ENCODE results near the gene CACNG4. TPM values are rescaled to one million over a fixed set of nuclear protein-coding genes. Genes with fewer than 3 reads are reported as not detected.
"Not testable (repeated sequence)": the region's sequence is repeated elsewhere in the genome, so short reads cannot be mapped to it uniquely, and the experiment has no call there.

The CACNG4 gene
- total and polyA plus RNA-seq, 2 experiments from 2014 or later: 1.6 to 4.1 TPM

GRCh38 chr17:66972442-66972830, 7.9 kb downstream of the CACNG4 start:
- H3K27ac ChIP-seq (ENCODE audit: low read depth); H3K27ac Mint-ChIP-seq; H3K36me3 ChIP-seq (ENCODE audit: insufficient read depth); H3K4me3 Mint-ChIP-seq; H4K20me1 ChIP-seq (replicated peaks; ENCODE audit: insufficient read depth); H2AFZ ChIP-seq; H3K27me3 ChIP-seq (ENCODE audit: insufficient read depth); H3K36me3 Mint-ChIP-seq (ENCODE audit: low read depth); H3K9me3 Mint-ChIP-seq; H3K27me3 Mint-ChIP-seq (ENCODE audit: insufficient read depth, low read depth, poor library complexity); H3K9me2 ChIP-seq (ENCODE audit: insufficient read depth); H3K4me1 Mint-ChIP-seq; H3F3A ChIP-seq (replicated peaks; ENCODE audit: low read depth); DNase-seq (ENCODE audit: low spot score); H3K4me3 ChIP-seq; H3K79me2 ChIP-seq (replicated peaks; ENCODE audit: insufficient read depth); ATAC-seq; H3K4me2 ChIP-seq; H3K4me1 ChIP-seq (ENCODE audit: insufficient read depth): not testable (repeated sequence)

DNA sequence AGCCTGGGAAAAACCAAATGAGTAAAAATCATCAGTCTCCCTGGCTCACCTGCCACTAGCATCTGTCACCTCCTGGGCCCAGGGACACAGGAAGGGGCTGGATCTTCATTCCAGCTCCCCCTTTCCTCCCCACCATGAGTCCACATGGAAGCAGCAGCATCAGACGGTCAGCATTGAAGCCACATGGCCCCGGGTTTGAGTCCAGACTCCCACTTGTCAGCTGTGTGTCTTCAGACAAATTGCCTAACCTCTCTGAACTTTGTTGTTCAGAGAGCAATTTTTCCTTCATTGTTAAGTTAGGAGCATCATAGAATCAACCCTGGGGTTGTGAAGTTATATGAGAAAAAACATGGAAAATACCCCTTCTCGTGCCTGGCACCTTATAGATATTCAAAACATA, 10.7 kb downstream of the CACNG4 start:
- Histone ChIP-seq H3K4me1 (ENCODE audit: insufficient read depth) (no peaks in the 10 kb centered on the region), H3K4me3 (no peak overlapping the region), H3K27me3 (ENCODE audit: insufficient read depth) (no peaks in the 10 kb centered on the region), H4K20me1 (replicated peaks; ENCODE audit: insufficient read depth) (no peaks in the 10 kb centered on the region), H3K27ac (ENCODE audit: low read depth) (no peak overlapping the region), H3K79me2 (replicated peaks; ENCODE audit: insufficient read depth) (no peaks in the 10 kb centered on the region), H3F3A (replicated peaks; ENCODE audit: low read depth) (no peaks in the 10 kb centered on the region), H3K36me3 (ENCODE audit: insufficient read depth) (no peaks in the 10 kb centered on the region), H3K9me2 (ENCODE audit: insufficient read depth) (no peaks in the 10 kb centered on the region), H3K4me2 (no peak overlapping the region), H2AFZ (no peak overlapping the region)
- H3K36me3 Mint-ChIP-seq (ENCODE audit: low read depth): no peaks in the 10 kb centered on the region
- DNase-seq (ENCODE audit: low spot score): no peak
- H3K9me3 Mint-ChIP-seq: no peaks in the 10 kb centered on the region
- ATAC-seq: no peak
- peaks cover 7% of the 10 kb centered on the region for H3K27me3 Mint-ChIP-seq (ENCODE audit: insufficient read depth, low read depth, poor library complexity)
- H3K4me3 Mint-ChIP-seq: no peak overlapping the region
- H3K27ac Mint-ChIP-seq: no peak overlapping the region
- H3K4me1 Mint-ChIP-seq: peaks cover 8% of the 10 kb centered on the region
- no peak for TF ChIP-seq EZH2 (IDR thresholded peaks at IDR 0.05; ENCODE audit: low read depth, unreplicated experiment)
- no peak for TF ChIP-seq REST (IDR thresholded peaks at IDR 0.05; ENCODE audit: unreplicated experiment)
- no peak for TF ChIP-seq CREB1 (CRISPR knock-in tag; IDR thresholded peaks at IDR 0.05; ENCODE audit: low read depth)
- TF ChIP-seq STAT1 (IDR thresholded peaks at IDR 0.05; ENCODE audit: unreplicated experiment): no peak
- TF ChIP-seq, protein P1, sequence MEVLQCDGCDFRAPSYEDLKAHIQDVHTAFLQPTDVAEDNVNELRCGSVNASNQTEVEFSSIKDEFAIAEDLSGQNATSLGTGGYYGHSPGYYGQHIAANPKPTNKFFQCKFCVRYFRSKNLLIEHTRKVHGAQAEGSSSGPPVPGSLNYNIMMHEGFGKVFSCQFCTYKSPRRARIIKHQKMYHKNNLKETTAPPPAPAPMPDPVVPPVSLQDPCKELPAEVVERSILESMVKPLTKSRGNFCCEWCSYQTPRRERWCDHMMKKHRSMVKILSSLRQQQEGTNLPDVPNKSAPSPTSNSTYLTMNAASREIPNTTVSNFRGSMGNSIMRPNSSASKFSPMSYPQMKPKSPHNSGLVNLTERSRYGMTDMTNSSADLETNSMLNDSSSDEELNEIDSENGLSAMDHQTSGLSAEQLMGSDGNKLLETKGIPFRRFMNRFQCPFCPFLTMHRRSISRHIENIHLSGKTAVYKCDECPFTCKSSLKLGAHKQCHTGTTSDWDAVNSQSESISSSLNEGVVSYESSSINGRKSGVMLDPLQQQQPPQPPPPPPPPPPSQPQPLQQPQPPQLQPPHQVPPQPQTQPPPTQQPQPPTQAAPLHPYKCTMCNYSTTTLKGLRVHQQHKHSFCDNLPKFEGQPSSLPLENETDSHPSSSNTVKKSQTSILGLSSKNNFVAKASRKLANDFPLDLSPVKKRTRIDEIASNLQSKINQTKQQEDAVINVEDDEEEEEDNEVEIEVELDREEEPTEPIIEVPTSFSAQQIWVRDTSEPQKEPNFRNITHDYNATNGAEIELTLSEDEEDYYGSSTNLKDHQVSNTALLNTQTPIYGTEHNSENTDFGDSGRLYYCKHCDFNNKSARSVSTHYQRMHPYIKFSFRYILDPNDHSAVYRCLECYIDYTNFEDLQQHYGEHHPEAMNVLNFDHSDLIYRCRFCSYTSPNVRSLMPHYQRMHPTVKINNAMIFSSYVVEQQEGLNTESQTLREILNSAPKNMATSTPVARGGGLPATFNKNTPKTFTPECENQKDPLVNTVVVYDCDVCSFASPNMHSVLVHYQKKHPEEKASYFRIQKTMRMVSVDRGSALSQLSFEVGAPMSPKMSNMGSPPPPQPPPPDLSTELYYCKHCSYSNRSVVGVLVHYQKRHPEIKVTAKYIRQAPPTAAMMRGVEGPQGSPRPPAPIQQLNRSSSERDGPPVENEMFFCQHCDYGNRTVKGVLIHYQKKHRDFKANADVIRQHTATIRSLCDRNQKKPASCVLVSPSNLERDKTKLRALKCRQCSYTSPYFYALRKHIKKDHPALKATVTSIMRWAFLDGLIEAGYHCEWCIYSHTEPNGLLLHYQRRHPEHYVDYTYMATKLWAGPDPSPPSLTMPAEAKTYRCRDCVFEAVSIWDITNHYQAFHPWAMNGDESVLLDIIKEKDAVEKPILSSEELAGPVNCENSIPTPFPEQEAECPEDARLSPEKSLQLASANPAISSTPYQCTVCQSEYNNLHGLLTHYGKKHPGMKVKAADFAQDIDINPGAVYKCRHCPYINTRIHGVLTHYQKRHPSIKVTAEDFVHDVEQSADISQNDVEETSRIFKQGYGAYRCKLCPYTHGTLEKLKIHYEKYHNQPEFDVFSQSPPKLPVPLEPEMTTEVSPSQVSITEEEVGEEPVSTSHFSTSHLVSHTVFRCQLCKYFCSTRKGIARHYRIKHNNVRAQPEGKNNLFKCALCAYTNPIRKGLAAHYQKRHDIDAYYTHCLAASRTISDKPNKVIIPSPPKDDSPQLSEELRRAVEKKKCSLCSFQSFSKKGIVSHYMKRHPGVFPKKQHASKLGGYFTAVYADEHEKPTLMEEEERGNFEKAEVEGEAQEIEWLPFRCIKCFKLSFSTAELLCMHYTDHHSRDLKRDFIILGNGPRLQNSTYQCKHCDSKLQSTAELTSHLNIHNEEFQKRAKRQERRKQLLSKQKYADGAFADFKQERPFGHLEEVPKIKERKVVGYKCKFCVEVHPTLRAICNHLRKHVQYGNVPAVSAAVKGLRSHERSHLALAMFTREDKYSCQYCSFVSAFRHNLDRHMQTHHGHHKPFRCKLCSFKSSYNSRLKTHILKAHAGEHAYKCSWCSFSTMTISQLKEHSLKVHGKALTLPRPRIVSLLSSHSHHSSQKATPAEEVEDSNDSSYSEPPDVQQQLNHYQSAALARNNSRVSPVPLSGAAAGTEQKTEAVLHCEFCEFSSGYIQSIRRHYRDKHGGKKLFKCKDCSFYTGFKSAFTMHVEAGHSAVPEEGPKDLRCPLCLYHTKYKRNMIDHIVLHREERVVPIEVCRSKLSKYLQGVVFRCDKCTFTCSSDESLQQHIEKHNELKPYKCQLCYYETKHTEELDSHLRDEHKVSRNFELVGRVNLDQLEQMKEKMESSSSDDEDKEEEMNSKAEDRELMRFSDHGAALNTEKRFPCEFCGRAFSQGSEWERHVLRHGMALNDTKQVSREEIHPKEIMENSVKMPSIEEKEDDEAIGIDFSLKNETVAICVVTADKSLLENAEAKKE (CRISPR knock-in tag; IDR thresholded peaks at IDR 0.05): no peak
- TF ChIP-seq, protein P2, sequence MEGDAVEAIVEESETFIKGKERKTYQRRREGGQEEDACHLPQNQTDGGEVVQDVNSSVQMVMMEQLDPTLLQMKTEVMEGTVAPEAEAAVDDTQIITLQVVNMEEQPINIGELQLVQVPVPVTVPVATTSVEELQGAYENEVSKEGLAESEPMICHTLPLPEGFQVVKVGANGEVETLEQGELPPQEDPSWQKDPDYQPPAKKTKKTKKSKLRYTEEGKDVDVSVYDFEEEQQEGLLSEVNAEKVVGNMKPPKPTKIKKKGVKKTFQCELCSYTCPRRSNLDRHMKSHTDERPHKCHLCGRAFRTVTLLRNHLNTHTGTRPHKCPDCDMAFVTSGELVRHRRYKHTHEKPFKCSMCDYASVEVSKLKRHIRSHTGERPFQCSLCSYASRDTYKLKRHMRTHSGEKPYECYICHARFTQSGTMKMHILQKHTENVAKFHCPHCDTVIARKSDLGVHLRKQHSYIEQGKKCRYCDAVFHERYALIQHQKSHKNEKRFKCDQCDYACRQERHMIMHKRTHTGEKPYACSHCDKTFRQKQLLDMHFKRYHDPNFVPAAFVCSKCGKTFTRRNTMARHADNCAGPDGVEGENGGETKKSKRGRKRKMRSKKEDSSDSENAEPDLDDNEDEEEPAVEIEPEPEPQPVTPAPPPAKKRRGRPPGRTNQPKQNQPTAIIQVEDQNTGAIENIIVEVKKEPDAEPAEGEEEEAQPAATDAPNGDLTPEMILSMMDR (conservative IDR thresholded peaks at IDR 0.05; ENCODE audit: low read depth in 2 of 2): no peak
- TF ChIP-seq ETS1 (IDR thresholded peaks at IDR 0.05): no peak
- no peak for TF ChIP-seq EZH2phosphoT487 (IDR thresholded peaks at IDR 0.05; ENCODE audit: unreplicated experiment)
- no peak for TF ChIP-seq POLR2AphosphoS5 (IDR thresholded peaks at IDR 0.05; ENCODE audit: low read depth)
- no peak for TF ChIP-seq ZNF114 (CRISPR knock-in tag; IDR thresholded peaks at IDR 0.05)

Data from GM23338 (cell line).